Keratinocyte (primary cell): ENCODE results near the gene INKA2. TPM values are rescaled to one million over a fixed set of nuclear protein-coding genes. Genes with fewer than 3 reads are reported as not detected.

Experiments
- DNase-seq: peaks from one replicate; pipeline ENCODE4 v3.0.0-alpha.2; 2011; ENCODE audit warnings: low read depth, missing footprints, low spot score
- FAIRE-seq: peaks from 2 replicates; lab custom pipeline; 2011; peaks lifted over from hg19 to GRCh38; lab: Jason Lieb, UNC
- H2AFZ ChIP-seq: 2 replicates; pipeline ENCODE4 v1.6.0; 2012; ENCODE audit warnings: low read length, control low read depth, inconsistent platforms; ENCODE audit not compliant: control insufficient read depth
- H3K27ac ChIP-seq: 2 replicates; pipeline ENCODE4 v1.5.1; 2011; ENCODE audit warnings: low read length; ENCODE audit not compliant: control insufficient read depth, insufficient read depth
- H3K27me3 ChIP-seq: 3 replicates; pipeline ENCODE4 v1.6.0; 2011; ENCODE audit warnings: low read length; ENCODE audit not compliant: control insufficient read depth, insufficient read depth; ENCODE audit errors: extremely low read depth
- H3K36me3 ChIP-seq, 2 experiments: 2 replicates in 1 of 2; 3 replicates in 1 of 2; pipeline ENCODE4 v1.5.1; 2011; ENCODE audit warnings: low read length in 2 of 2, mild to moderate bottlenecking in 1 of 2; ENCODE audit not compliant: control insufficient read depth in 2 of 2, insufficient read depth in 2 of 2; ENCODE audit errors: extremely low read depth in 1 of 2
- H3K4me1 ChIP-seq: 3 replicates; pipeline ENCODE4 v1.5.1; 2011; ENCODE audit warnings: low read length; ENCODE audit not compliant: control insufficient read depth, insufficient read depth; ENCODE audit errors: extremely low read depth
- H3K4me2 ChIP-seq: 3 replicates; pipeline ENCODE4 v1.6.0; 2011; ENCODE audit warnings: low read depth, low read length; ENCODE audit not compliant: control insufficient read depth, insufficient read depth; ENCODE audit errors: extremely low read depth
- H3K4me3 ChIP-seq, 3 experiments: fragments of 200-600 bp in 1 of 3; sonication (generic) in 1 of 3; 2 replicates in 2 of 3; 3 replicates in 1 of 3; pipeline ENCODE4 v1.5.1; 2011 to 2016; ENCODE audit warnings: low read length in 3 of 3, mild to moderate bottlenecking in 3 of 3, control low read depth in 2 of 3, inconsistent platforms in 1 of 3, low read depth in 1 of 3, mixed read lengths in 1 of 3, mixed run types in 1 of 3, moderate library complexity in 1 of 3; ENCODE audit not compliant: control insufficient read depth in 2 of 3, insufficient read depth in 2 of 3; ENCODE audit errors: extremely low read depth in 1 of 3
- H3K79me2 ChIP-seq: 2 replicates; pipeline ENCODE4 v1.6.0; 2012; ENCODE audit warnings: low read length; ENCODE audit not compliant: control insufficient read depth, insufficient read depth
- H3K9ac ChIP-seq: 3 replicates; pipeline ENCODE4 v1.6.0; 2011; ENCODE audit warnings: low read length; ENCODE audit not compliant: control insufficient read depth, insufficient read depth; ENCODE audit errors: extremely low read depth
- H3K9me1 ChIP-seq: 3 replicates; pipeline ENCODE4 v1.6.0; 2011; ENCODE audit warnings: low read length; ENCODE audit not compliant: control insufficient read depth, insufficient read depth; ENCODE audit errors: extremely low read depth
- H3K9me3 ChIP-seq: 2 replicates; pipeline ENCODE4 v1.5.1; 2012; ENCODE audit warnings: low read depth, low read length; ENCODE audit not compliant: control insufficient read depth
- H4K20me1 ChIP-seq: 3 replicates; pipeline ENCODE4 v1.6.0; 2011; ENCODE audit warnings: low read length; ENCODE audit not compliant: control insufficient read depth, insufficient read depth; ENCODE audit errors: extremely low read depth
- EZH2 ChIP-seq: IDR thresholded peaks from one replicate; pipeline ENCODE4 v1.6.1; 2012; ENCODE audit warnings: inconsistent platforms, mild to moderate bottlenecking, low read length, moderate library complexity
- dilution Hi-C: fragments of 300-500 bp; cut with MboI; formaldehyde crosslinking; loops from one replicate; pipeline ENCODE4 v1.7.0; 2020; ENCODE audit warnings: low sequenced_read_pairs; ENCODE audit not compliant: extremely low pct_ligation_motif_present
- polyA plus RNA-seq, 5 experiments: library from polyadenylated mRNA; depleted of rRNA in 3 of 5; stranded (reverse) in 3 of 5; stranded (forward) in 1 of 5; unstranded in 1 of 5; fragments of >200 nt; gene quantifications; 1 replicate in 1 of 5; 2 replicates in 3 of 5; 3 replicates in 1 of 5; pipeline versions ENCODE4 v1.2.1 to v1.2.3, GENCODE V29; 2011 to 2012; ENCODE audit warnings: missing spikeins in 2 of 5, low read depth in 1 of 5, low replicate concordance in 1 of 5
- TF ChIP-seq, protein P1 (sequence below), 3 experiments: IDR thresholded peaks in 1 of 3; conservative IDR thresholded peaks in 1 of 3; optimal IDR thresholded peaks in 1 of 3; 2 replicates in 2 of 3; 3 replicates in 1 of 3; pipeline versions ENCODE3 to v1.5.1; 2011; ENCODE audit warnings: low read length in 3 of 3, mild to moderate bottlenecking in 3 of 3, moderate library complexity in 2 of 3, control low read depth in 1 of 3, inconsistent platforms in 1 of 3; ENCODE audit not compliant: insufficient read depth in 2 of 3; ENCODE audit errors: extremely low read depth in 1 of 3

INKA2 gene
- polyA plus RNA-seq, 1 donor (not counting 4 experiments of a cell fraction or from before 2014, with no cell fraction given), result 2.7 TPM

- DNase-seq (no peak), FAIRE-seq (peak; percentile 29)
- Histone ChIP-seq H3K9ac (peak overlapping the region; percentile 83), H3K4me1 (peaks cover 15% of the 10 kb centered on the region), H3K79me2 (no peaks in the 10 kb centered on the region), H3K4me2 (peak overlapping the region; percentile 94), H2AFZ (peak overlapping the region; percentile 71), H3K4me3 (peak overlapping the region; percentile 61 to 88 (median 82)), H3K9me1 (no peaks in the 10 kb centered on the region), H3K27ac (peak overlapping the region; percentile 81), H4K20me1 (no peaks in the 10 kb centered on the region), H3K9me3 (no peaks in the 10 kb centered on the region), H3K27me3 (peaks cover 8% of the 10 kb centered on the region), H3K36me3 (no peaks in the 10 kb centered on the region)
- dilution Hi-C loops, result no loop called here
- TF ChIP-seq, protein P1, sequence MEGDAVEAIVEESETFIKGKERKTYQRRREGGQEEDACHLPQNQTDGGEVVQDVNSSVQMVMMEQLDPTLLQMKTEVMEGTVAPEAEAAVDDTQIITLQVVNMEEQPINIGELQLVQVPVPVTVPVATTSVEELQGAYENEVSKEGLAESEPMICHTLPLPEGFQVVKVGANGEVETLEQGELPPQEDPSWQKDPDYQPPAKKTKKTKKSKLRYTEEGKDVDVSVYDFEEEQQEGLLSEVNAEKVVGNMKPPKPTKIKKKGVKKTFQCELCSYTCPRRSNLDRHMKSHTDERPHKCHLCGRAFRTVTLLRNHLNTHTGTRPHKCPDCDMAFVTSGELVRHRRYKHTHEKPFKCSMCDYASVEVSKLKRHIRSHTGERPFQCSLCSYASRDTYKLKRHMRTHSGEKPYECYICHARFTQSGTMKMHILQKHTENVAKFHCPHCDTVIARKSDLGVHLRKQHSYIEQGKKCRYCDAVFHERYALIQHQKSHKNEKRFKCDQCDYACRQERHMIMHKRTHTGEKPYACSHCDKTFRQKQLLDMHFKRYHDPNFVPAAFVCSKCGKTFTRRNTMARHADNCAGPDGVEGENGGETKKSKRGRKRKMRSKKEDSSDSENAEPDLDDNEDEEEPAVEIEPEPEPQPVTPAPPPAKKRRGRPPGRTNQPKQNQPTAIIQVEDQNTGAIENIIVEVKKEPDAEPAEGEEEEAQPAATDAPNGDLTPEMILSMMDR (optimal IDR thresholded peaks at IDR 0.05 in 1 of 3, IDR thresholded peaks at IDR 0.05 in 1 of 3, conservative IDR thresholded peaks at IDR 0.05 in 1 of 3; ENCODE audit: extremely low read depth in 1 of 3, insufficient read depth in 2 of 3, low read length in 3 of 3), result peak in 1 of 3 experiments; percentile 23
- TF ChIP-seq EZH2, result peak; percentile 47
Observed at GRCh38 chr1:111739925-111740765, 950 bp upstream of the INKA2 start.

DNA sequence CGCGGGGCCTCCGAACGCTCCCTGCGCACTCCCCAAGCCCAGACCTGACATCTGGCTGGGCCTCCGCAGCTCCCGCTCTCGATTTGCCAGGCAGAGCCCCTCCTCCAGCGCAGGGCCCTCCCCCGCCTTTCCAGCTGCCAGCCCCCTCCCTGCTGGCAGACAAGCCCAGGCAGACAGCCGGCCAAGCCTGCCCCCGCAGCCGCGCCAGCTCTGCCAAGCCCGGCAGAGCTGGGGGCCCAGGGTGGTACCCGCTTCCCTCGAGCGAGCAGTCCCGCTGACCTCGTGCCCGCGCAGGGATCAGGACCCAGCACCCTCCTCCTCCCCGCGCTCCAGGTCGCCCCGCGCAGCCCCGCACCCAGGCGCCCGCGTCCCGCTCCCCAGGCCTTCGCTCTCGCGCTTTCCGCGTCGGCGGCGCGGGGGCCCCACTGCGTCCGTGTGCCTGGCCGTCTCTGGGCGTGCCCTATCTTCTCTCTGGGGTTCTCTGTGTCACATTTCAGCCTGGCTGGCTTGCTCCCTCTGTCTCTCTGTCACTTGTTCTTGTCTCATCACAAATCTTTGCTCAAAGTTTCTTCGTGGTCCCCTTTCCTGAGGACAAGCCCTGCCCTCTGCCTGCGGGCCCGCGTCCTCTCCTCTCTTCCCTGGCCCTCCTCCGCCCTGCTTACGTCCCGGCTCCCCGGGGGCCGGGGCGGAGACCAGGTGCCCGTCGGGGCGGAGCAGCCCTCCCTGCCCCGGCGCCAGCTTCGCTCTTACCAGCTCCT lies 580 bp downstream of the INKA2 start:
- peak overlapping the region; percentile 81 for H3K27ac ChIP-seq
- DNase-seq (no peak), FAIRE-seq (no peak)
- H3K4me2 ChIP-seq, result peak overlapping the region; percentile 94
- H2AFZ ChIP-seq, result peak overlapping the region; percentile 97
- peaks cover 8% of the 10 kb centered on the region for H3K27me3 ChIP-seq
- H3K9ac ChIP-seq, result peak overlapping the region; percentile 83
- peak overlapping the region; percentile 61 to 88 (median 82) for H3K4me3 ChIP-seq
- no peaks in the 10 kb centered on the region for H3K79me2 ChIP-seq
- no peaks in the 10 kb centered on the region for H3K9me1 ChIP-seq
- H3K36me3 ChIP-seq, result no peaks in the 10 kb centered on the region
- H3K4me1 ChIP-seq, result peaks cover 25% of the 10 kb centered on the region
- dilution Hi-C loops, result no loop called here
- no peaks in the 10 kb centered on the region for H3K9me3 ChIP-seq
- H4K20me1 ChIP-seq, result no peaks in the 10 kb centered on the region
- no peak for TF ChIP-seq EZH2
- TF ChIP-seq, protein P1 (optimal IDR thresholded peaks at IDR 0.05 in 1 of 3, IDR thresholded peaks at IDR 0.05 in 1 of 3, conservative IDR thresholded peaks at IDR 0.05 in 1 of 3; ENCODE audit: extremely low read depth in 1 of 3, insufficient read depth in 2 of 3, low read length in 3 of 3), result peak in 1 of 3 experiments; percentile 4
